ENCODE results near the gene SERP2. TPM values are rescaled to one million over a fixed set of nuclear protein-coding genes. Genes with fewer than 3 reads are reported as not detected.

SERP2 gene
- total and polyA plus RNA-seq, 2 donors (not counting 1 experiment from before 2014, with no cell fraction given), result 0.43 TPM; not detected in 1

GRCh38 chr13:44435919-44436510 lies 62.4 kb downstream of the SERP2 start:
- Mint-ChIP-seq H3K4me3 (peak overlapping the region; percentile 89), H3K9me3 (ENCODE audit: insufficient read depth) (no peaks in the 10 kb centered on the region), H3K27me3 (peaks cover 11% of the 10 kb centered on the region), H3K27ac (peak overlapping the region; percentile 84), H3K4me1 (peaks cover 29% of the 10 kb centered on the region)
- Histone ChIP-seq H3K9ac (ENCODE audit: low read length) (peak overlapping the region; percentile 80), H3K4me3 (ENCODE audit: control extremely low read depth in 1 of 5, extremely low read depth in 1 of 5, insufficient read depth in 1 of 5, low read depth in 2 of 5, low read length in 4 of 5) (peak overlapping the region; percentile 52 to 90 (median 71)), H3K27me3 (replicated peaks in 1 of 4; ENCODE audit: control extremely low read depth in 1 of 4, control insufficient read depth in 3 of 4, insufficient read depth in 4 of 4, low read length in 3 of 4) (peaks cover 0 to 16% (median 0%) of the 10 kb centered on the region in 4 experiments), H3K4me1 (ENCODE audit: control insufficient read depth in 2 of 2, insufficient read depth in 2 of 2, low read length in 2 of 2) (peaks cover 22 to 30% of the 10 kb centered on the region in 2 donors), H3K4me2 (replicated peaks; ENCODE audit: low read depth, low read length, poor library complexity, severe bottlenecking) (peak overlapping the region; percentile 94), H3K9me3 (ENCODE audit: control extremely low read depth in 1 of 3, control insufficient read depth in 2 of 3, insufficient read depth in 1 of 3, low read length in 2 of 3) (no peaks in the 10 kb centered on the region), H2AFZ (ENCODE audit: insufficient read depth, low read depth, low read length, poor library complexity, severe bottlenecking) (peak overlapping the region; percentile 77), H3K36me3 (replicated peaks in 1 of 2; ENCODE audit: control extremely low read depth in 1 of 2, control insufficient read depth in 1 of 2, extremely low read depth in 1 of 2, insufficient read depth in 2 of 2, low read length in 1 of 2) (no peaks in the 10 kb centered on the region), H4K20me1 (ENCODE audit: control insufficient read depth, insufficient read depth, low read length, poor library complexity, severe bottlenecking) (no peaks in the 10 kb centered on the region), H3K79me2 (ENCODE audit: control insufficient read depth, insufficient read depth, low read length) (no peaks in the 10 kb centered on the region), H3K27ac (ENCODE audit: low read length in 2 of 2) (peak overlapping the region; percentile 69 to 81)
- ATAC-seq (ENCODE audit: low read depth) (no peak), DNase-seq (no peak)
- 5% methylated on average over 4 of the region's 9 CpGs for WGBS (ENCODE audit: insufficient coverage)
- ChIA-PET CTCF (interaction anchor here (0.9 to 12.2 kb wide), 9 partner anchors 13 to 530 kb away, joined by 3 to 260 read pairs (median 8); no protein-coding TSS in a partner anchor), POLR2A (no interaction called here)
- TF ChIP-seq CTCF (IDR thresholded peaks at IDR 0.05) (no peak), EZH2 (IDR thresholded peaks at IDR 0.05; ENCODE audit: borderline replicate concordance, insufficient read depth, low read depth, low read length, poor library complexity, severe bottlenecking) (no peak)
- intact Hi-C loops (cut with micrococcal nuclease), result loop anchor here (1.0 kb wide), 3 partner anchors 177 to 557 kb away; partner anchors contain the start of genes CCDC122 and LACC1

Data from B cell (primary cell).